ENCODE results near the gene ITPRIPL1.
A peak's percentile ranks its signal among the peaks of the same experiment; 100 is the strongest.
"Not testable (repeated sequence)": the region's sequence is repeated elsewhere in the genome, so short reads cannot be mapped to it uniquely, and the experiment has no call there.

Gene ITPRIPL1

GRCh38 chr2:96325041-96325883 is at the start of gene ITPRIPL1:
Gene ITPRIPL1 (plus strand): TSS chr2:96325317. CDS start chr2:96325840, 523 bp downstream.
- no peak for DNase-seq (ENCODE audit: low spot score)

GRCh38 chr2:96276787-96277499 is 48.2 kb upstream of the ITPRIPL1 start:
- no peak for DNase-seq (ENCODE audit: low spot score)

- no peak for DNase-seq (ENCODE audit: low spot score)
Observed at GRCh38 chr2:96287273-96287856, 37.8 kb upstream of the ITPRIPL1 start.

- no peak for DNase-seq (ENCODE audit: low spot score)
Observed at GRCh38 chr2:96291751-96292150, 33.4 kb upstream of the ITPRIPL1 start.

GRCh38 chr2:96294271-96294670 is 30.8 kb upstream of the ITPRIPL1 start:
- DNase-seq (ENCODE audit: low spot score): not testable (repeated sequence)

DNA sequence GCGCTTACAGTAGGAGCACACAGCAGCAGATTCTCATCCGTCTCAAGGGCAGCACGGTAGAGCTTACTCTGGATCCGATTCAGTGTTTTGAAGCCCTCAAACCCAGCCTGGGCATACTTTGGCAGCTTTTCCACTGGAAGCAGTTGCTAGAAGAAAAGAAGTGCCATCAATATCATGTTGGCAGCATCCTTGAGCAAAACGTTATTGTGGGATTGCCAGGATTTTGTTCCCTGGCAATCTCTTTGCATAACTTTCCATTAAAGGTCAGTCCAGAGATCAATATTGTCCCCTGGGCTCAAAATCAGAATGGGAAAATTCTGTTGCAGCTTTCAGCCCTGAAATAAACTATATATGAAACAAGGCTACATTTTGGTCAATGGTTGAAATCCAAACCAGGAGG is 28.2 kb upstream of the ITPRIPL1 start:
- no peak for DNase-seq (ENCODE audit: low spot score)

GRCh38 chr2:96301865-96302264 is 23.3 kb upstream of the ITPRIPL1 start:
- DNase-seq (ENCODE audit: low spot score): no peak

- DNase-seq (ENCODE audit: low spot score): no peak
Observed at GRCh38 chr2:96304606-96305005, 20.5 kb upstream of the ITPRIPL1 start.

- DNase-seq (ENCODE audit: low spot score): peak; percentile 69
Observed at GRCh38 chr2:96305091-96305978, 19.8 kb upstream of the ITPRIPL1 start, which contains the start of gene SNRNP200. Gene SNRNP200 (minus strand): TSS chr2:96305546. CDS start chr2:96305437, 109 bp downstream.

- no peak for DNase-seq (ENCODE audit: low spot score)
Observed at GRCh38 chr2:96305979-96306308, 19.2 kb upstream of the ITPRIPL1 start.

DNA sequence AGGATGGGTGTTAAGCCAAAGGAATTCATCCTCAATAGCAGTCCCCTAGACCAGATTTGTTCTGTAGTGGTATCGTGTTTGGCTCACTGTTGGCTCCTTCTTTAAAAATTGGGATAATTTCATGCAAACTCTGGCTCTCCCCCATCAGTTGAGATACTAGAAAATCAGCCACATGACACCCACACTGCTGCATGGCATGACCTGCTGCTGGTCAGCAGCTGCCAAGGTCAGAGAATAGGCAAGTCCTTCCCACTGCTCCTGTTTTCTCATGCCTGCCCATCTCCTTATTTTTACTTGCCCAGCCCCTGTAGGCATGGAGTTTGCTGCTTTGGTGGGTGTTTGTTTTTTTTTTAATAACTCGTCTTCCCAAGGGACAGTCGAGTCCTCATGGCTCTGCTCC is 18.7 kb upstream of the ITPRIPL1 start:
- DNase-seq (ENCODE audit: low spot score): no peak

GRCh38 chr2:96308248-96308647 is 16.9 kb upstream of the ITPRIPL1 start:
- DNase-seq (ENCODE audit: low spot score): no peak

- DNase-seq (ENCODE audit: low spot score): no peak
Observed at GRCh38 chr2:96315005-96315399, 10.1 kb upstream of the ITPRIPL1 start.

GRCh38 chr2:96315400-96316071 is 9.6 kb upstream of the ITPRIPL1 start:
- DNase-seq (ENCODE audit: low spot score): peak; percentile 85

DNA sequence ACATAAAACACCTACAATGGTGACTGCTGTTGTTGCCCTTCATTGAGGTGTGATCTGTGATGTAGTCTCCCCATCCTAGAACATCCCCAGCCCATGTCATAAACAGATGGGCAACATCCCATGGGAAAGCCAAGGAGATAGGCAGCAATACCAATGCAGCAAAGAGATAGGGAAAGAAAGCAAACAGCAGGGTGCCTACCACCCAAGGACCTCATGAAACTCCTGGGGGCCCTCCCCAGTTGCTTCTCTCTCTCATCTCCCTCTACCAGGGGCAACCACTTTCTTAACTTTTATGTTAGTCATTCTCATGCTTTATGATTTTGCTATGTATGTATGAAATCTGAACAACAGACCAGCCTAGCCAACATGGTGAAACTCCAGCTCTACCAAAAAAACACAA is 8.1 kb upstream of the ITPRIPL1 start:
- DNase-seq (ENCODE audit: low spot score): no peak

DNA sequence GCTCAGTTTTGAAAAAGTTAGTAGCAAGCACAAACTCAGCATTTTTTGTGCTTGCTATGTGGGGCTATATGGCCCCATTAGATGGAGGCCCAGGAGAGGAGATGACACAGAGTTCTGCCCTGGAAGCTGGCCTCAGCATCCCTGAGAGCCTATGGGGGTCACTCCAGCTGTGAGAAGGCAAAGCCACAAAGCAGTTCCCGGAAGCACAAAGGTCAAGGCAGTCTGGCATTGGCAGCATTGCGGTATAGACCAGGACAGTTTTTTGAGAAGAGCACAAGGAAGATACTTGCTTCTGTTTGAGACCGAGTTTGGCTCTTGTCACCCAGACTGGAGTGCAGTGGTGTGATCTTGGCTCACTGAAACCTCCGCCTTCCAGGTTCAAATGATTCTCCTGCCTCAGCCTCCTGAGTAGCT is 7.5 kb upstream of the ITPRIPL1 start:
- DNase-seq (ENCODE audit: low spot score): no peak

- no peak for DNase-seq (ENCODE audit: low spot score)
Observed at GRCh38 chr2:96318723-96319122, 6.4 kb upstream of the ITPRIPL1 start.

DNA sequence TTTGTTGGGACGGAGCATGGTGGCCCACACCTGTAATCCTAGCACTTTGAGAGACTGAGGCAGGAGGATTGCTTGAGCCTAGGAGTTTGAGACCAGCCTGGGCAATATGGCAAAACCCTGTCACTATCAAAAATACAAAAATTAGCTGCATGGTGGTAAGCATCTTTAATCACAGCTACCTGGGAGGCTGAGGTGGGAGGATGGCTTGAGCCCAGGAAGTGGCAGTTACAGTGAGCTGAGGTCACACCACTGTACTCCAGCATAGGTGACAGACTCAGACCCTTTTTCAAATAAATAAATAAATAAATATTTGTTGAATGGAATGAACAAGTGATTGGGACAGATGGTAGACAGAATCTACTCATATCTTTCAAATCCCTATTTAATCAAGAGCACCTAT is 5.7 kb upstream of the ITPRIPL1 start:
- no peak for DNase-seq (ENCODE audit: low spot score)

GRCh38 chr2:96320326-96320725 is 4.8 kb upstream of the ITPRIPL1 start:
- peak; percentile 30 for DNase-seq (ENCODE audit: low spot score)

- DNase-seq (ENCODE audit: low spot score): no peak
Observed at GRCh38 chr2:96320728-96321622, 4.1 kb upstream of the ITPRIPL1 start.
